HG03457 (cell line): ENCODE results near the gene CIAO3.
"Not testable (repeated sequence)": the region's sequence is repeated elsewhere in the genome, so short reads cannot be mapped to it uniquely, and the experiment has no call there.

Experiments used
- ATAC-seq: cut with Tn5 transposase; IDR thresholded peaks from one replicate; pipeline ENCODE4 v1.9.1; 2021; ENCODE audit warnings: moderate number of reproducible peaks; ENCODE audit not compliant: unreplicated experiment

Gene CIAO3

DNA sequence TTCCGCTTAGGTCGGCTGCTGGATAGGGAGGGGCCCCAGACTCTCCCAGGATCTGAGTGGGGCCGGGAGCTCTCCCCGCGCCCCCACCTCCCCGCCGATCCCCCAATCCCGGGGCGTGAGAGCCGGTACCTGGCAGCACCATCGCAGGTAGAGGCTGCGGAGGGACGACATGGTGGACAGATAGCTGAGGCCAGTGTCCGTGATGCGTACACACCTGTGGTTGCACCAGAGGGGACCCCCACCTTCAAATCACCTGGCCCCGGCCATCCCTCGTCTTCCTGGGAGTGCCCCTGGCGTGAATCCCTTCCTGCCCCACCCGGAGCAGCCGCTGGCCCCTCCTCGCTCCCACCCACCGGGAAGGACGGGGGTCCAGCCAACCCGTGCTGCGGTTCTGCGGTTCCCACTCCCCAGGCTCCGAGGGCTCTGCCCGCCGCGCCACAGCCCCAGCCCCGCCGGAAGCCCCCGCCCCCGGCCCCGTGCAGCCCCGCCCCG lies 45.9 kb downstream of the CIAO3 start:
- no peak for ATAC-seq

- no peak for ATAC-seq
These were observed 46.5 kb downstream of the CIAO3 start for GRCh38 chr16:694187-694862.

DNA sequence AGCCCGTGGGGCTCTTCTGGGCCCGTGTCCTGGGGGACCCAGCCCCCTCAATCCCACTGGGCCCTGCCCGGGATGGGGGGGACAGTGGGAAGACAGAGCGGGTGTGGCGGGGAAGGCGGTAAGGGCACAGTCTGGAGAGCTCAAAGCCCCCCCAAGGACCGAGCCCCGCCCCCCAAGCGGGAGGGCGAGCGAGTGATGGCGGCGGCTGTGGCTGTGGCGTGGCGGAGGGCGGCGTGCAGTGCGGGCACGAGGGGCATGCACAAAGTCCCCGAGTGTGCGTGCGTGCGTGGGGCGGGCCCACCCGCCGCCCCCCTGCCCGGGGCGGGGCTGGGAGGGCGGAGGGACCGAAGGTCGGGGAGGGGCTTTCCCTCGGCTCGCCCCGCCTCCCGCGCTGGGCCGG lies 47.0 kb downstream of the CIAO3 start:
- no peak for ATAC-seq

- no peak for ATAC-seq
These were observed 47.4 kb downstream of the CIAO3 start for GRCh38 chr16:693364-693763.

- ATAC-seq = no peak
These were observed 48.3 kb downstream of the CIAO3 start for GRCh38 chr16:692356-693108.

GRCh38 chr16:691242-691641 lies 49.6 kb downstream of the CIAO3 start:
- ATAC-seq = not testable (repeated sequence)

DNA sequence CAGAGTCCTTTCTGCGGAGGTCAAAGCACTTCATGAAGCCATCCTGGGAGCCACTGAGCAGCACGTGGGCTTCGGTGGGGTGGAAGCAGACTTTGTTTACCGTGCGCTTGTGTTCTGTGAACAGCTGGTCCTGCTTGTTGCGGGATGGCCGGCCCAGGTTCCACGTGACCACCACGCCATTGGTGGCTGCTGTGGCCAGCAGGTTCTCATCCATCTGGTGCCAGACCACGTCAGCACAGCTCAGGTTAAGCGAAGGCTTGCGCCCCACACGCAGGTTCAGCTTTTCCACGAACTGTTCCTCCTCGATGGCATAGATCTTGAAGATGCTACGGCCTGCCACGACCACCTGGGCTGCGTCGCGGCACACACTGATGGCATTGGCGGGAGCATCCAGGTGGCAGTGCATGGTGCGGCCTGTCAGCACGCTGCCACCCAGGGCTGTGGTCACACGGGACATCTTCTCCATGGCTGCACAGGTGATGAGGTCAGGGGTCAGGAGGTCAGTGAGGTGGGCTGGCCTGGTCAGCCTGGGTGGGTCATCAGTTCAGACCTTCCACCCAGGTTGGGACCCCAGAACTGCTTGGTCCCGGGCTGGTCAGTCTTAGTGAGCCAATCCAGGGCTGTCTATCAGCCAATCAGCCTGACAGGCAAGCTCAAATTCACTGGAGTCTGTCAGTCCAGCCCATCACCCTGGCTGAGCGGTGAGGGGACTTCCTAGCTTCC lies 51.5 kb downstream of the CIAO3 start:
- no peak for ATAC-seq

- ATAC-seq = no peak
These were observed 53.3 kb downstream of the CIAO3 start for GRCh38 chr16:687499-687898.

DNA sequence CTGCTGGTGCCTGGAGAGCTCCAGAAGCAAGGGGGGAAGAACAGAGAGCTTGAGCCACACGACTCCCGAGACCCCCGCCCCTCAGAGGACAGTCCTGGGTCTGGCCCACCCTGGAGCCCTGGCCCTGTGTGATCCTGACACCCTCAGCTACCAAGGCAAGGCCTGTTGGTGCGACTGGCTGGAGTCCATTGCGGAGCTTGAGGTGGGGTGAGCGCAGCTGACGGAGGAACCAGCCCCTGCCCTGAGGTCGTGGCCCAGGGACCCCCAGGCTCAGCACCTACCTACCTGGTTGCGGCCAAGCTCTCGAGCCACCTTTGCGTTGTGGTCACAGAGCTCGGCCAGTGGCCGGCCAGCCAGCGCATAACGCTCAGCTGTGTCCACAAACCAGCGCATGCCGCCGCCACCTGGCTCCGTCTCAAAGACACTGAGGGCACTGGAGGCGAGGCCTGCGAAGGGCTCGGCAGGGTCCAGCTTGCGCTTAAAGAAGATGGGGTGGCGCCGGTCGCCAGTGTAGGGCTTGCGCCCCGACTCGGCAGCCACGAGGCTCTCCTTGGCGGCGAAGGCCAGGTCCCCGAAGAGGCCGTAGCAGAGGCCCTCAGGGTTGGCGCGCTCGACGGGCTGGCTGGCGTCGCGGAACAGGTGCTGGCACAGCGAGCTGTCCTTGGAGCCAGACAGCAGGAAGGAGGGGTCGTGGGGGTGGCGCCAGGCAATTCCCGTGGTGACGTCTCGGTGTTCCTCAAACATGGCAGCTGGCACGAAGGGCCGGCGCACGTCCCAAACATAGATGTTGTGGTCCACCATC lies 54.1 kb downstream of the CIAO3 start:
- no peak for ATAC-seq

DNA sequence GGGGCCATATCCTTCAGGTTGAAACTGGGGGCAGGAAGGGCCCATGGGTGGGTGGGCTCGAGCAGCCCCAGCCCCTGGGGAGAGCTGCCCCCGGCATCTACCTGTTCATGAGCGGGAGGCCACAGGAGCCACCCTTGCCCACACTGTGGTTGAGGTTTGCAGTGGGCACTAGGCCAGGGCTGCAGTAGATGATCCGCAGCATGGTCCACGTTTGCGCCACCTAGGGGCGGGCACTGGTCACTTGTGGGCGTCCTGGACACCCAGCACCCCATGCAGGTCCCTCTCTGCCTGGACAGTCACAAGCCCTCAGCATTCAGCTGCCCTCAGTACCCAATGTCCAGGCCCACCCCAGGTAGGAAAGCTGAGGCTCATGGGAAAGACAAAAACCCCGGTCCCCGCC lies 54.8 kb downstream of the CIAO3 start:
- no peak for ATAC-seq

GRCh38 chr16:684961-685696 lies 55.7 kb downstream of the CIAO3 start:
- ATAC-seq = no peak

DNA sequence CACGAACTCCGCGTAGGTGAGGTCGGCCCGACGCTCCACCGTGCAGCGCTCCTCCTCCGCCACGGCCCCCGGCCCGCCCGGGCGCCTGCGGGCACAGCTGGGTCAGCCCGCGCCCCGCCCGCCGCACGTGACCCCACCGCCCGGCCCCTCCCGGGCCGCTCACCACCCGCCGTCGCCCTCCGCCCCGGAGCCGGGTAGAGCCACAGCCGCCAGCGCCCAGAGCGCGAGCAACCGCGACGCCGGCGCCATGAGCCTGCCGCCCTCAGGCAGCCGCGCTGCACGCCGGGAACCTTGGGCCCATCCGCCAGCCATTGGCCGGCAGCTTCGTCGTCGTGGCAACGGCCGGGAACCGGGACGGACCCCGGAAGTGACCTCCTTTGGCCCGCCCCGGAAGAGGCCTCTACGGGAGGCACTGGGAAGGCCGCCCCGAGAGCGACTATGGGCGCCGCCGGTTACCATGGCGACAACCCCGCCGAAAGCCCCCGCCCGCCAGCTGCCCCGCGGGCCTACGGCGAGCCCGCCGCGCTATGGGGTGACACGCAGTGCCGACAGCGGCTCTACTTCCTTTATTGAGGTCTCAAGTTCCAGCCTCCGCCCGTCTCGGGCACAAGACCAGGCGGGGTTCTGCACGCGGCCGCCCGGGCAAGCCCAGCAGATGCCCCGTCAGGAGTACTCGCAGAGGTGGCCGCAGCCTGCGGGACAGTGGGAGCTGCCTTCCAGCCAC lies 56.6 kb downstream of the CIAO3 start, which contains the start of gene JMJD8:
TSS of gene JMJD8 (minus strand) at position 264 of the 724 bp plus-strand sequence. CDS start at position 249, 15 bp downstream.
- peak; percentile 43 for ATAC-seq

DNA sequence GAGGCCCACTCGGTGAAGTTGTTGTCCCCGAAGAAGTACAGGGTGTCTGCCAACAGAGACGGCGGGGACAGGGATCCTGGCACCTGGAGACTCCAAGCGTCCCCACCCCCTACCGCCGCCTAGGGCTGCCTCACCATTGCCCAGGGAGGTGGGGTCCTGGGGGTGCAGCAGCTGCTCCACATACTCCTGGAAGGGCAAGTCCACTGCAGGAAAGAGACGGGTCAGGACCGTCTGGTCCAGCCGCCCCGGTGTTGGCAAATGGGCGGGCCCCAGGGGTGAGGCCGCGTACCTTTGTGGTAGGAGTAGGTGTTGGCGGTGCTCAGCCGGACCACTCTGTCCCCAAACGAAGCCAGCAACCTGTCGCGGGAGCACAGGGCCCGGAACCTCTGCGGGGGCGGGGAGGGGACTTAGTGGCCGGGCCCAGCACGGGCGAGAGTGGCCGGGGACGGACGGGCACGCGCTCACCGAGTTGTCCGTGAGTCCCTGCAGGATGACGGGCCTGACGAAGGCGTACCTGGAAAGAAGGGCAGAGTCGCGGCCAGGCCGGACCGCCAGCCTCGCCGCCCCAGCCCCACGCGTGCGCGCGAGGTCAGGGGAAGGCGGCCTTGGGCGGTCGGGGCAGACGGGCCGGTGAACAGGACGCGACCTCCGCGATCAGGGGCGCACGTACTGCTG lies 57.3 kb downstream of the CIAO3 start:
- ATAC-seq = no peak

- no peak for ATAC-seq
These were observed 58.1 kb downstream of the CIAO3 start for GRCh38 chr16:682493-683395.

DNA sequence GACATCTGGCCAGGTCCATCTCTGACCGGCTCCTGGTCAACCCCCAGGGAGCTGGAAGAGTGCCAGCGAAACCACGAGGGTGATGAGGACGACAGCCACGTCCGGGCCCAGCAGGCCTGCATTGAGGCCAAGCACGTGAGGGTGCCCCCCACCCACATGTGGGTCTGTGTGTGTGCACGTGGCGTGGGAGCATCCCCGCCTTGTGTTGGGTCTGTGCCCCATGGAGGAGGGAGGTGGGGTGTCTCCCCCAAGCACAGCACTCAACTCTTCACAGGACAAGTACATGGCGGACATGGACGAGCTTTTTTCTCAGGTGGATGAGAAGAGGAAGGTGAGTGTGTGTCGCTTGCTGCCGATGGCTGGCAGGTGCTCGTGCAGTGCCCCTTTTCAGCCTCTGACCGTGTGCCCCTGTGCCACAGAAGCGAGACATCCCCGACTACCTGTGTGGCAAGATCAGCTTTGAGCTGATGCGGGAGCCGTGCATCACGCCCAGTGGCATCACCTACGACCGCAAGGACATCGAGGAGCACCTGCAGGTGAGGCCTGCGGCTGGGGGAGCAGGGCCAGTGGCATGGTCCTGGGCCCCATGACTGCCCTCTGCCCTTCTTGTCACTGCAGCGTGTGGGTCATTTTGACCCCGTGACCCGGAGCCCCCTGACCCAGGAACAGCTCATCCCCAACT lies 58.9 kb downstream of the CIAO3 start:
- no peak for ATAC-seq

DNA sequence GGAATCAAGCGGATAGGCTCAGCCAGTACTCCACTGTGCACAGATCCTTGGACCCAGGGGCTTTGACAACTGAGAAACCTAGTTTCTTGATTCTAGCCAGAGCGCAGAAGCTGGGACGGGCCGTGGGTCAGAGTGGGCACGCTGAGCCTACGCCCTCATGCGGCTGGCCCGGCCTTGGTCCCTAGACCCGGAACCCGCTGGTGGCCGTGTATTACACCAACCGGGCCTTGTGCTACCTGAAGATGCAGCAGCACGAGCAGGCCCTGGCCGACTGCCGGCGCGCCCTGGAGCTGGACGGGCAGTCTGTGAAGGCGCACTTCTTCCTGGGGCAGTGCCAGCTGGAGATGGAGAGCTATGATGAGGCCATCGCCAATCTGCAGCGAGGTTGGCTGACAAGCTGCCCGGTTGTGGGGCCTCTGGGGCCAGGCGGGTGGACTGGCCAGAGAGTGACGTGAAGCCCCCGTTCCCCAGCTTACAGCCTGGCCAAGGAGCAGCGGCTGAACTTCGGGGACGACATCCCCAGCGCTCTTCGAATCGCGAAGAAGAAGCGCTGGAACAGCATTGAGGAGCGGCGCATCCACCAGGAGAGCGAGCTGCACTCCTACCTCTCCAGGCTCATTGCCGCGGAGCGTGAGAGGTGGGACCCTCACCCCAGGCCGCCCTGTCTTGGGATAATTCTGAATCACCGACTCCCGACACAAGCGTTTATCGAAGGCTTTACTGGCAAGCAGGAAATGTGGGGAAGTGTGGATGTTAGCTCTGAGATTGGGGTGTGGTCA lies 59.6 kb downstream of the CIAO3 start:
- ATAC-seq = no peak

GRCh38 chr16:680625-680945 lies 60.2 kb downstream of the CIAO3 start:
- ATAC-seq = no peak
